ENCODE measurements around the gene SIX1. TPM values are rescaled to one million over a fixed set of nuclear protein-coding genes. Genes with fewer than 3 reads are reported as not detected.
A peak's percentile ranks its signal among the peaks of the same experiment; 100 is the strongest.

Gene SIX1
- total RNA-seq, 1 donor from 2014 or later: 5.2 TPM

DNA sequence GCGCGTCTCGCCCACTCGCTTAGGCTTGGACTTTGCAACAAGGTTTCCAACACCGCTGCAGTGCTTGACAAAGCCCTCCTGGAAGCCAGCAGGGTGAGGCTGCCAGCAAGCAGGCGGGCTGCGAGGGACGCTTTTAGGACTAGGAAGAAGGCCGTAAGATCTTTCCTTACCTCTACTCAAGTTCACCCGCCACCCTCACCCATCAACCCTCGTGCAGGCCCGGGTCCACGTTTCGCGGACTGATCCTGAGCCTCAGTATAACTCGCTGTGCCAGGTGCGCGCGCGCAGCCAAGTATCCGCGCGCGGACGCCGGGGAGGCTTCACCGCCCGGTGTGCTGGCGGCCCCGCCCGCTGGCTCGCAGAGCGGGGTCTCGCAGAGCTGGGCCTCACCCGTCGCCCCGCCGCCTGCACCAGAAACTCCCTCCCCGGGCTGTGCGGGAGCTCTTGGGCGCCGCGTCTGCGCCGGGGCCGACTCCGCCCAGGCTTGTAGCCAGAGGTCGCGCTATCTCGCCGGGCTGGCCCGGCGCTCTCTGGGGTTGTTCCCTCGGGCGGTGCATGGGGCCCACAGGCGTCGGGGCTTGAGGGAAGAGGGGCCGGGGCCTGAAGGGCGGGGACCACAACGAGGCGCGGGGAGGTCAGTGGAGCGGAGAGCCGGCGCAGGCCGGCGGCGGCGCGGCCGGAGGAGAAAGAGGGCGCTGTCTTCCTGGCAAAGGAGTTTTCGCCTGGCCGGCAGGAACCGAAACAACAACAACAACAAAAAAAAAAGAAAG, 7.6 kb upstream of the SIX1 start:
- DNase-seq (ENCODE audit: low spot score): peak; percentile 74
- intact Hi-C loops (cut with DNase I): loop anchor here (10.0 kb wide), 1 partner anchor 68 kb away; the partner anchor contains the start of gene SIX4
- ATAC-seq: peak; percentile 82

DNA sequence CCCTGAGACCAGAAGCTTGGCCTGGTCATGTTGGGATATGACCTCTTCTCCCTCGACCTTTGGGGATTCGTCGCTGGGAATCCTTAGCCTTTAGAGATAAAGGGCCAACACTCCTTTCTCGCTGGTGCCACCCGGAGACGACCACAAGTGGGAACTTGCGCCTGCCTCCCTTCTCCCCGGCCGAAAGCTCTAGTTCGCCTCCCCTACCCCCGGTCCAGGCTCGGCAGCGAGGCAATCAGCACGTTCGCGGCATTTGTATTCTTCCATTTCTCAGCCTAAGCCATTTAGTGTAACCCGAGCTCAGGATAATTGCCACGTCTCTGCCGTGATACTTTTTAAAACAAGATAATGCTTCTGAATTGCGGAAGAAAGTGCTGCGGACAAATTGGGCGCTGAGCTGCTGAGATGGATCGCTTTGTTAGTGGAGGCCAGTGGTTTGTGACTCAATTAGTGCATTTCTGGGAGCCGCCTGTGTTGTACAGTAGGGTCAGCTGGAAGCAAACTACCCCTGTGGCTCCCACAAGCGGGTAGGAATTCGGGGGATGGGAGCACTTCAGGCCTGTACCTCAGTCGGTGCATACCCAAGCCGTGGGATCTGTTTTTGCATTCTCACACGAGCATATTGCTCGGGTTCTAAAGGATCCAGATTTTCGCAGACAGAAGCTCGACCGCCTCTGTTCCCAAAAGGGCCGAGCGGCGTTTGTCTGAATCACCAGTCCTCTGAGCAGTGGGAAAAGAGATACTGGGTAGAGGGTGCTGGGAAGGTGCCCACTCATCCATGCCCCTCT, 6.8 kb upstream of the SIX1 start:
- ATAC-seq (no peak), DNase-seq (ENCODE audit: low spot score) (no peak)
- intact Hi-C loops (cut with DNase I): loop anchor here (10.0 kb wide), 1 partner anchor 69 kb away; the partner anchor contains the start of gene SIX4

- DNase-seq (ENCODE audit: low spot score) (no peak), ATAC-seq (no peak)
- intact Hi-C loops (cut with DNase I): loop anchor here (10.0 kb wide), 1 partner anchor 69 kb away; the partner anchor contains the start of gene SIX4
Observed at GRCh38 chr14:60655119-60655897, 6.0 kb upstream of the SIX1 start.

- intact Hi-C loops (cut with DNase I): loop anchor here (10.0 kb wide), 1 partner anchor 70 kb away; the partner anchor contains the start of gene SIX4
- no peak for ATAC-seq
- DNase-seq (ENCODE audit: low spot score): no peak
Observed at GRCh38 chr14:60654334-60654821, 5.1 kb upstream of the SIX1 start.

DNA sequence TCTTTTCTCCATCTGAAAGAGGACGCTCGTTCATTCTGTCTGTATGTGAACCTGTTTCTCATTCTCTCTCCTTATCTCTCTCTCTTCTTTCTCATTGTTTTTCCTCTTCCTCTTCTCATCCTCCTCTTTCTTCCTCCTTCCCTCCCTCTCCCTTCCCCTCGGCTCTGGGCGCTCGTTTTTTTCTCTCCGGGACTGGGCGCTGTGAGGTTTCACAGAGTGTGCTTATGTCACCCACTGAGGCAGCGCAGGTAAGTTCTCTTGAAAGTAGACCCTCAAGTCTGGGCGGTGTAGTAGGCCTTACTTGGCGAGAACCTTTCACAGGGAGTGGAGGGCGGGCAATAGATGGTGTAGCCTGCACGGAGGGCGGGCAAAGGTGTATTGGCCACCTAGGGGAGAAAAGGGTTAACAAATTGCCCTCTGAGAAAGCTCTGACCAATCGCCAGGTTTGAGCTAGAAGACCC, 4.5 kb upstream of the SIX1 start:
- ATAC-seq (no peak), DNase-seq (ENCODE audit: low spot score) (no peak)
- intact Hi-C loops (cut with DNase I): loop anchor here (10.0 kb wide), 1 partner anchor 71 kb away; the partner anchor contains the start of gene SIX4

- ATAC-seq: no peak
- no peak for DNase-seq (ENCODE audit: low spot score)
- intact Hi-C loops (cut with DNase I): loop anchor here (10.0 kb wide), 1 partner anchor 72 kb away; the partner anchor contains the start of gene SIX4
Observed at GRCh38 chr14:60652674-60653651, 3.7 kb upstream of the SIX1 start.

DNA sequence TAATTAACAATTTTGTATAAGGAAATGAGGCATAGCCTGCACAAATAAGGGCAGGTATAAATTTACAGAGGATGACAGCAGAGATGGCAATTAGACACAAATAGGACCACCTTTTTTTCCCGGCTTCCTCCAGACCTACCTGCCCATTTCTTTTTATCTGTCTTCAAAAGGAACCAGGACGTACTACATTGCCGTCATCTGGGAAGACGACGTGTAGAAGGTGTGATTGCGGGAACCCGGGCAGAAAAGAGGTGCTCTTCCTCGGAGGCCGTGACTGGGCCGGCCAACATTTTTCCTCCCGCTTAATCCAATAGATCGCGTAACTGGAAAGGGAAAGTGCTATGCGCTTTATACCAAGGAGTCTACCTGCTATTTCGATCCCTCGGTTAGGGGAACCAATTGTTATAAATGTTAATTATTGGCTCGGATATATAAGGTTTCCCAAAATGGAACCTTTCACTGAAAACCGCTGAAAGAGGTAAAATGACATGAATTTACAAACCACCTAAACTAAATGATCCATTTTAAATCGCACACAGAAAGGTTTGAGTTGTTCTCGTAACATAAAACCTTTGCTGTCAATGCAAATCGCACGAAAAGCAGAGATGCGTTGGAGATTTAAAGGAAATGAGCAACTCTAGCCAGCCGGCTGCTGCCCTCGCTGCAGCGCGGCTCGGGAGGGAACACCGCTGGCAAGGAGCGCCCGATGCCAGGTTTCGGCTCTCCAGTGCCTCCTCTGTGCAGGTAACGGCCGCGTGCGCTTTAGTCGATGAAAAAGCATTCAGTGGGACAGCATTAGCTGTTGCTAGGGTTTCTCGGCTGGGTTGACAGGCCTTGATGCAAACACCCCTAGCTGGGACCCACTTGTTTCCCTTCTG, 2.8 kb upstream of the SIX1 start:
- no peak for ATAC-seq
- DNase-seq (ENCODE audit: low spot score): no peak
- intact Hi-C loops (cut with DNase I): loop anchor here (10.0 kb wide), 1 partner anchor 73 kb away; the partner anchor contains the start of gene SIX4

DNA sequence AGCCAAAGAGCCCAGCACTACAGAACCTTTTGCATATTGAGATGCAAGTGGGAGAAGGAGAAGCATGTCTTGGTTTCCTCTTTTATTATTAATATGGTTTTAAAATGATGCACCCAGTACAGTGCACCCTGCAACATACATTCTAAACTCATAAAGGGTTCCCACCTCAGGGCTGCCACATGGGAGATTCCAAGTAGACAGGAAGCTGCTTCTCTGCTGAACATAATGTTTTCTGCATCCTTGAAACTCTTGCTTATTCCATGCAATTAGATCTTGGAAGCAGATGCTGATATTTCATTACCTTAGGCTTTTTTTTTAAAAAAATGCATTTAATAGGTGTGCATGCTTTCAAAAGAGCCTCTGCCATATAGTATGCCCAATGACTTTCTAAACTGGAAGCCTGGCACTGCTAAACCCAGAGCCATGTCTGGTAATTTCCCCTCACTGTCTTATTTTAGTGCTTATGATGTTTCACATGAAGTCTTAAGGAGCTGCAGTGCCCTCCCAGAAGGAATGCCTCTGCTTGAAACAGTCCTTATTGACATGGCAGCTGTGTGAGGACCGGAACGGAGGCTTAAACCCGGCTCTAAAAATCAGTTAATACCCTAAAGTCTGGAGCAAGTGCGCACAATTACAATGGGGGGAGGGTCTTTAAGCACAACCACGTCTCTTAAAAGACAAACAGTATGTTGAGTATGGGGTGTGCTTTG, 2.0 kb upstream of the SIX1 start:
- DNase-seq (ENCODE audit: low spot score): no peak
- intact Hi-C loops (cut with DNase I): loop anchor here (10.0 kb wide), 1 partner anchor 74 kb away; the partner anchor contains the start of gene SIX4
- no peak for ATAC-seq

DNA sequence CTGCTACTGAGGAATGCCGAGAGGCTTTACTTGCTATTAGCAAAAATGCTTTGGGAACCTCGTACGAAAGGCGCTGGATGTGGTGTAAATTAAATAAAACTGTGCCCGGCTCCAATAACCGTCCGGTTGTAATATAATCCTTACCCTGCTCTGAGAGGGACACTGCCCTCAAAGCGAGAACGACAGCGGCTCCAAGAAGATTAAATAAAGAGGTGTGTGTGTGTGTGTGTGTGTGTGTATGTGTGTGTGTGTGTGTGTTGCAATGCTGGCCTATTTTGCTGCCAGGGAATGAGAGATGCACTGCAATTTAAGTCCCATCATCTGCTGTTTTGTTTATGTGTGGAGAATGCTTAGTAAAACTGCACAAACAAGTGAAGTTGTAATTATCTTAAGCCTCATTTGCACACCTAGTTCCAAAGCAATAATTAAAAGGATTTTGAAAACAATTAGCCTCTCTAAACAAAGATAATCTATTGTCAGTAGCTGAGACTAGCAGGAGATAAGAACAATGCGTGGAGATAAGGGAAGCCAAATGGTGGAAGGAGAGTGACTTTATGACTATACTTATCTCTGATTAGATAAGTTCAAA, 1.2 kb upstream of the SIX1 start:
- intact Hi-C loops (cut with DNase I): loop anchor here (10.0 kb wide), 1 partner anchor 74 kb away; the partner anchor contains the start of gene SIX4
- ATAC-seq: no peak
- no peak for DNase-seq (ENCODE audit: low spot score)

GRCh38 chr14:60649875-60650372, 647 bp upstream of the SIX1 start:
- intact Hi-C loops (cut with DNase I): loop anchor here (10.0 kb wide), 2 partner anchors 75 to 1435 kb away; partner anchors contain the start of gene SIX4
- ATAC-seq: peak; percentile 1
- no peak for DNase-seq (ENCODE audit: low spot score)

DNA sequence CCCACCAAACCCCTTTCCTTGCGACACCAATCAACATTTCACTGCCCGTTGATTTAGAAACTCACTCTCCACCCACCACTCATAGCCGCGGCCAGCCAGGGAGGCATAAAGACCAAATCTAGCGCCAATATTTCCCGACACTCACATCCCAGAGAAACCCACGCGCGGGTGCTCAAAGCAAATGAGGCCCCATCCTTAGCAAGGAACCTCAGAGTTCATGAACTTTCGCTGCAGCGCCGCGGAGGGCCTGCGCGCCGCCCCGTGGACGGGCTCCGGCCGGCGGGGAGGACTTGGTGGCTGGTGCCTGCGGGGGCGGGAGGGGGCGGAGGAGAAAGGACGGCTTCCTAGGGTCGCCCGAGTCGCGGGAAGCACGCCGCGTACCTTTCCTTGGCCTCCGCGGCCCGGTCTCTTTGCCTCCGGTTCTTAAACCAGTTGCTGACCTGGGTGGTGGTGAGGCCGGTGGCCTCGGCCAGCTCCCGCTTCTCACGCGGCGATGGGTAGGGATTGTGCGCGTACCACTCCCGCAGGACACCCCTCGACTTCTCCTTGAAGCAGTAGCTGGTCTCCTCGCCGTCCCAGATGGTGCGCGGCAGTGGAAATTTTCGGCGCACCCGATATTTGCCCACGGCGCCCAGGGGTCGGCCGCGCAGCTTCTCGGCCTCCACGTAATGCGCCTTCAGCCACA, 886 bp downstream of the SIX1 start:
- ATAC-seq (peak; percentile 50), DNase-seq (ENCODE audit: low spot score) (no peak)
- intact Hi-C loops (cut with DNase I): loop anchor here (10.0 kb wide), 1 partner anchor 1434 kb away; no protein-coding TSS in a partner anchor

DNA sequence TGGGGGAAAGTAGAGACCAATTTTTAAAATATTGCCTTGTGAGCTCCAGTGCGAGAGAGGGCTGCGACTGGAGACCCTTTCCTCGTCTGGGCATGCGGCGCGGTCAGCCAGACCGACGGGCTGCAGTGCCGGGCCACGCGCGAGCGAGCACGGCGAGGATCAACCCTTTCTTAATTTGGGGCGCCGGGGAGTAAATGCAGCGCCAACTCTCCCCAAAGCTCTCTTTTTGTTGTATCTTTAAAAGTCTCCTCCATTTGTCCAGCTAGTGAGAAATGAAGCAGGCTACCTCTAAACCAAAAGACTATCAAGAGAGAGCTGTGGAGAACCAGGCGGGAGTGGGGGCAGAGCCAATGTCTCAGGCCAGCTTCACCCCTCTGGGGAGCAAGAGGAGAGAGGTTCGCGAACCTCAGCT, 1.4 kb downstream of the SIX1 start:
- peak; percentile 6 for ATAC-seq
- intact Hi-C loops (cut with DNase I): loop anchor here (10.0 kb wide), 1 partner anchor 1433 kb away; no protein-coding TSS in a partner anchor
- DNase-seq (ENCODE audit: low spot score): no peak

- intact Hi-C loops (cut with DNase I): loop anchor here (10.0 kb wide), 1 partner anchor 1432 kb away; no protein-coding TSS in a partner anchor
- DNase-seq (ENCODE audit: low spot score) (peak; percentile 68), ATAC-seq (peak; percentile 61)
Observed at GRCh38 chr14:60647081-60647836, 2.0 kb downstream of the SIX1 start.
